D721Med (cell line): ENCODE measurements around the gene MTSS2.

Source experiments
- DNase-seq: peaks from one replicate; pipeline ENCODE4 v3.0.0; 2011; ENCODE audit warnings: low spot score; ENCODE audit not compliant: insufficient read length
- FAIRE-seq: peaks from 2 replicates; lab custom pipeline; 2011; peaks lifted over from hg19 to GRCh38; lab: Jason Lieb, UNC
- CTCF ChIP-seq: IDR thresholded peaks from 2 replicates; pipeline ENCODE4 v1.5.1; 2012; ENCODE audit warnings: mild to moderate bottlenecking, control low read depth; ENCODE audit not compliant: insufficient read depth; ENCODE audit errors: missing control alignments

Gene MTSS2

GRCh38 chr16:70684146-70685060 is 1.4 kb downstream of the MTSS2 start:
- DNase-seq (no peak), FAIRE-seq (no peak)
- no peak for TF ChIP-seq CTCF

- DNase-seq (no peak), FAIRE-seq (no peak)
- TF ChIP-seq CTCF: no peak
Observed at GRCh38 chr16:70683146-70683944, 2.5 kb downstream of the MTSS2 start.

GRCh38 chr16:70682239-70683145 is 3.4 kb downstream of the MTSS2 start:
- FAIRE-seq: no peak

GRCh38 chr16:70681382-70682238 is 4.2 kb downstream of the MTSS2 start:
- TF ChIP-seq CTCF: no peak
- FAIRE-seq (no peak), DNase-seq (no peak)

More at GRCh38 chr16:70682239-70683145, 3.4 kb downstream of the MTSS2 start:
- DNase-seq: no peak
- no peak for TF ChIP-seq CTCF

- DNase-seq (no peak), FAIRE-seq (no peak)
- TF ChIP-seq CTCF: no peak
Observed at GRCh38 chr16:70680495-70681381, 5.1 kb downstream of the MTSS2 start.
